Measurements from ENCODE around the gene CNNM2. TPM values are rescaled to one million over a fixed set of nuclear protein-coding genes. Genes with fewer than 3 reads are reported as not detected.

The CNNM2 gene
- total and polyA plus RNA-seq, 11 donors = 1.3 to 6.3 (median 3.4) TPM

GRCh38 chr10:102870221-102870620, 47.9 kb upstream of the CNNM2 start:
- WGBS, 4 donors = 82 to 88% (median 85%) methylated on average over 10 of the region's 10 CpGs

GRCh38 chr10:102872163-102872562, 45.9 kb upstream of the CNNM2 start:
- 89 to 92% (median 90%) methylated on average over 4 of the region's 4 CpGs for WGBS, 4 donors
- H3K27me3 ChIP-seq = peaks cover 0 to 10% (median 0%) of the 10 kb centered on the region in 9 donors
- no peak for DNase-seq
- peaks cover 0 to 20% (median 8%) of the 10 kb centered on the region in 12 donors for H3K4me1 ChIP-seq
- ATAC-seq = no peak
- H3K36me3 ChIP-seq = peaks cover 0 to 46% (median 8%) of the 10 kb centered on the region in 9 donors
- no peaks in the 10 kb centered on the region for H3K9me3 ChIP-seq
- H3K27ac ChIP-seq = no peak overlapping the region
- intact Hi-C loops (cut with DNase I) = no loop called here
- TF ChIP-seq CTCF (IDR thresholded peaks at IDR 0.05) (no peak), POLR2A (IDR thresholded peaks at IDR 0.05) (no peak)
- H3K4me3 ChIP-seq = no peak overlapping the region

More at GRCh38 chr10:102870221-102870620, 47.9 kb upstream of the CNNM2 start:
- TF ChIP-seq CTCF (IDR thresholded peaks at IDR 0.05) (no peak), POLR2A (IDR thresholded peaks at IDR 0.05) (no peak)
- Histone ChIP-seq H3K4me1 (peaks cover 0 to 20% (median 8%) of the 10 kb centered on the region in 12 donors), H3K27me3 (peaks cover 0 to 10% (median 0%) of the 10 kb centered on the region in 9 donors), H3K9me3 (no peaks in the 10 kb centered on the region), H3K27ac (peak overlapping the region in 5 of 12 donors; percentile 30 to 75 (median 61)), H3K4me3 (peak overlapping the region; percentile 27 to 69 (median 60)), H3K36me3 (peaks cover 0 to 37% (median 7%) of the 10 kb centered on the region in 9 donors)
- intact Hi-C loops (cut with DNase I) = no loop called here
- ATAC-seq (peak in 1 of 4 donors; percentile 27), DNase-seq (no peak)

- WGBS, 4 donors = 87 to 91% (median 90%) methylated on average over 2 of the region's 2 CpGs
- Histone ChIP-seq H3K27me3 (no peaks in the 10 kb centered on the region), H3K4me1 (peaks cover 0 to 8% (median 0%) of the 10 kb centered on the region in 12 donors), H3K36me3 (peaks cover 0 to 88% (median 8%) of the 10 kb centered on the region in 9 donors), H3K27ac (no peak overlapping the region), H3K9me3 (no peaks in the 10 kb centered on the region), H3K4me3 (no peak overlapping the region)
- intact Hi-C loops (cut with DNase I) = no loop called here
- TF ChIP-seq CTCF (IDR thresholded peaks at IDR 0.05) (no peak), POLR2A (IDR thresholded peaks at IDR 0.05) (no peak)
- no peak for ATAC-seq
- DNase-seq = no peak
These were observed 41.3 kb upstream of the CNNM2 start for GRCh38 chr10:102876747-102877153.

- H3K4me3 ChIP-seq = no peak overlapping the region
- TF ChIP-seq POLR2A (IDR thresholded peaks at IDR 0.05) = no peak
- TF ChIP-seq CTCF (IDR thresholded peaks at IDR 0.05) = no peak
- DNase-seq (no peak), ATAC-seq (no peak)
- H3K4me1 ChIP-seq = peaks cover 0 to 8% (median 0%) of the 10 kb centered on the region in 12 donors
- peaks cover 0 to 81% (median 8%) of the 10 kb centered on the region in 9 donors for H3K36me3 ChIP-seq
- H3K27me3 ChIP-seq = no peaks in the 10 kb centered on the region
- no peaks in the 10 kb centered on the region for H3K9me3 ChIP-seq
- 35 to 52% (median 45%) methylated on average over 4 of the region's 4 CpGs for WGBS, 4 donors
- intact Hi-C loops (cut with DNase I) = no loop called here
- H3K27ac ChIP-seq = peak overlapping the region in 1 of 12 donors; percentile 23
These were observed 39.5 kb upstream of the CNNM2 start for GRCh38 chr10:102878629-102879028.

All from heart left ventricle (tissue), 16 donors.